Omental fat pad (tissue), 4 donors: ENCODE results near the gene LIAS. TPM values are rescaled to one million over a fixed set of nuclear protein-coding genes. Genes with fewer than 3 reads are reported as not detected.
A peak's percentile ranks its signal among the peaks of the same experiment; 100 is the strongest.
"Not testable (repeated sequence)": the region's sequence is repeated elsewhere in the genome, so short reads cannot be mapped to it uniquely, and the experiment has no call there.

ENCODE experiments used
- ATAC-seq: fragments of 150-250 bp; one replicate; pipeline ENCODE4 v1.9.1; 2016; ENCODE audit warnings: mild to moderate bottlenecking, moderate library complexity; ENCODE audit not compliant: low FRiP score
- DNase-seq: peaks from one replicate; pipeline ENCODE4 v3.0.0-alpha.2; 2019; ENCODE audit warnings: low spot score
- total RNA-seq, 4 donors: library from RNA; depleted of rRNA; stranded (reverse); fragments of >200 nt; gene quantifications; one replicate each; pipeline ENCODE4 v1.1.0, GENCODE V29; 2016
- TF ChIP-seq, protein P1 (sequence below), 3 donors: fragments of 450-650 bp; IDR thresholded peaks; one replicate each; pipeline ENCODE4 v1.5.1; 2016 to 2017; ENCODE audit warnings: antibody characterized with exemption in 3 of 3, mild to moderate bottlenecking in 3 of 3, moderate library complexity in 2 of 3

The LIAS gene
- 10 to 100 TPM in 2 of 4 donors, 1 to 10 TPM in 2; 5.2 to 25.2 (median 10.4) TPM for total RNA-seq

DNA sequence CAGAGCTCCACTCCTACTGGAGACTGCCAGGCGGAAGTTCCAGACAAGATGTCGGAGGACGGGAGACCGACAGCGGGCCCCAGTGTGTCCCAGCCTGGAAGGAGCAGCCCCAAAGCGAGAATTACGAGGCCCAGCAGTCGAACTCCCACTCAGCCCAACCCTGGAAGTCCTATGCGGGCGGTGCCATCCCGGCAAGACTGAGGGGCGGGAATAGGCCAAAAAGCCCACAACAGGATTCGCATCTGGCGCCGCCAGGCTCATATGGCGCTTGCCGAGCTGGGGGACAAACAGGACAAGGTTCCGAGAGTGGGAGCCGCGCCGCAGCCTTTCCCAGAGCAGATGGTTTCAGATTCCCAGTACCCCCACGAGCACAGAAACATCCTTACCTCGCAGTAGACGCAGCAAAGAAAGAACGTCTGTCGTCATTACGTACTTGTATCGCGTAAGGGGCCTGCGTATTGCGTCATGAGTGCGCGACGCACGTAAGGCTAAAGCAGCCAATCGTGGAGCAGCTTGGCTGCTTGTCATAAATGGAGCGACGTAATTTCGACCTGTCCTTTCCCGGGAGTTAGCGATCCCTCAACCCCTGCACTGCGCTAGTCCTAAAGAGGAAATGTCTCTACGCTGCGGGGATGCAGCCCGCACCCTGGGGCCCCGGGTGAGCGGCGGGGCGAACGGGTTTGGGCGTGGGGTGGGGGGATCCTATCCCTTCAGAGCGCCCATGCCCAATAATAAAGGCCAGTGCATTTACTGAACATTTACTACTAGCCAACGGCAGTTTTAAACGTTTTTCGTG is at the start of gene LIAS, which contains the start of gene RPL9:
Gene LIAS, plus strand, starts transcription at position 552 of the 796 bp plus-strand sequence. Its CDS starts 62 bp downstream, at position 614.
Gene RPL9, minus strand, starts transcription at position 418 of the 796 bp plus-strand sequence. CDS start 483 bp downstream, outside the sequence.
- peak; percentile 94 for DNase-seq
- ATAC-seq: peak; percentile 98
- TF ChIP-seq, protein P1, sequence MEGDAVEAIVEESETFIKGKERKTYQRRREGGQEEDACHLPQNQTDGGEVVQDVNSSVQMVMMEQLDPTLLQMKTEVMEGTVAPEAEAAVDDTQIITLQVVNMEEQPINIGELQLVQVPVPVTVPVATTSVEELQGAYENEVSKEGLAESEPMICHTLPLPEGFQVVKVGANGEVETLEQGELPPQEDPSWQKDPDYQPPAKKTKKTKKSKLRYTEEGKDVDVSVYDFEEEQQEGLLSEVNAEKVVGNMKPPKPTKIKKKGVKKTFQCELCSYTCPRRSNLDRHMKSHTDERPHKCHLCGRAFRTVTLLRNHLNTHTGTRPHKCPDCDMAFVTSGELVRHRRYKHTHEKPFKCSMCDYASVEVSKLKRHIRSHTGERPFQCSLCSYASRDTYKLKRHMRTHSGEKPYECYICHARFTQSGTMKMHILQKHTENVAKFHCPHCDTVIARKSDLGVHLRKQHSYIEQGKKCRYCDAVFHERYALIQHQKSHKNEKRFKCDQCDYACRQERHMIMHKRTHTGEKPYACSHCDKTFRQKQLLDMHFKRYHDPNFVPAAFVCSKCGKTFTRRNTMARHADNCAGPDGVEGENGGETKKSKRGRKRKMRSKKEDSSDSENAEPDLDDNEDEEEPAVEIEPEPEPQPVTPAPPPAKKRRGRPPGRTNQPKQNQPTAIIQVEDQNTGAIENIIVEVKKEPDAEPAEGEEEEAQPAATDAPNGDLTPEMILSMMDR (IDR thresholded peaks at IDR 0.05): no peak

DNA sequence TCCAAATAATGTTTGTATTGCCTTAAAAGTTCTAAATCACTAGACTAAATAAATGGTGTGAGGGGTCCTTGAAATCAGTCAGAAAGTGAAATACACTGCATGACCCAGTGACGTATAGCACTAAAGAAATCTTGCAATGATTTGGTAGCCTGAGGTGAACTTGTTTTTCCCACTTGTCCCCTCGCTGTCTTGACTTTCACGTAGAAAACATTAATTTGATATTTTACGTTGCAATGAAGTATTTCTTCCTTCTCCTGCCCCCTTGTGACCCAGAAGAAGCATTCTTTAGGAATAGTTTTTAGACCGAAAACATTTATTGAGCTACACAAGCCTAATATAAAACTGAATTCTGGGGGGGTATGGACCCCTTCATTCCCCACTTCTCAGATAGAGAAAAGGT is 48.4 kb upstream of the LIAS start:
- no peak for DNase-seq
- ATAC-seq: peak; percentile 71
- TF ChIP-seq, protein P1 (IDR thresholded peaks at IDR 0.05): no peak

DNA sequence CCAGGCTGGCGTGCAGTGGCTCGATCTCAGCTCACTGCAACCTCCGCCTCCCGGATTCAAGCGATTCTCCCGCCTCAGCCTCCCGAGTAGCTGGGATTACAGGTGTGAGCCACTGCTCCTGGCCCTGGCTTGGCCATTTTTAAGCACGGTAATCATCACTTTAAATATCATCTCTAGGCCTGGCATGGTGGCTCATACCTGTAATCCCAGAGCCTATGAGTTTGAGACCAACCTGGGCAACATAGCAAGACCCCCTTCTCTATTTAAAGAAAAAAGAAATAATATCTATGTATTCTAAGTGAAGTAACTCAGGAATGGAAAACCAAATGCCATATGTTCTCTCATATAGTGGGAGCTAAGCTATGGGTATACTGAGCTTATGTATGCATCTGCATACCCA is 47.3 kb upstream of the LIAS start:
- not testable (repeated sequence) for DNase-seq, ATAC-seq

DNA sequence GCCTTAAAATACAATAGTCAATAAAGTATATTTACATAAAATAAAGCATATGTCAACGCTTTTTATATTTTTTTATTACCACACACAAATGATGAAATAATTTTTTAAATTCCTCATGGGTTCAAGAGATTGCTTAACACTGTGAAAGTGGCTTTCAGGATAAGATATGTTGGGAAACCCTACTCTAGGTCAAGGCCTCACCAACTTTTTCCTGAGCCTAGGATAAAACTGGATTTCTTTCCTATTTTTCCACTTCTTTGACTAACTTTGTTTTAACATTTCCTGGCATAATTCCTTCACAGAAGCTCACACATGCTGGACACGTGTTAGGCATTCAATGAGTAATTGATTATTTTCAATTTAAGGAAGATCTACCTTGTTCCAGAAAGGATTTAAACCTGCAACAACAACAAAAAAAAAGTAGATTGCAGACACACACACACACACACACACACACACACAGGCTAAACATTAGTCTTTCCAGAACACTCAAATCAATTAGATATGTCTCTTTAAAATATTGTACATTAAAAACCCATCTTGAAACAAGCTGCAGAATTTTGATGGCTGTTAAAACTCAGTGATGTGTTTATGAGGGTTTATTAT is 43.1 kb upstream of the LIAS start:
- no peak for DNase-seq
- no peak for ATAC-seq

DNA sequence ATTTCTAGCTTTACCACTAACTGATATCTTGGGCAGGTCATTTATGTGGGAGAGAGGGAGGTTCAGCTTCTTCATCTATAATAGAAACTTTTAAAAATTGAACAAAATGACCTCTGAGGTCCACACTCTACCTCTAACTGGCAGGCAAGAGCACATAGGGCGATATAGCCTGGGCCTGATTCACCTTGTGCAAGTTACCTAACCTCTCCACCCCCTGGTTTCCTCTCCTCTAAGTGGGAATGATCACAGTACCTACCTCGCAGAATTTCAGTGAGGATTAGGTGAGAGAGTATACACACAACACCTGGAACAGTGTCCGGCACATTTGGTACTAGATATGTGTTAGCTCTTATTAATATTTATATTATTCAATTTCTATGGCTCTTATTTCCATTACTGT is 36.6 kb upstream of the LIAS start:
- TF ChIP-seq, protein P1 (IDR thresholded peaks at IDR 0.05): no peak
- ATAC-seq (no peak), DNase-seq (no peak)

More for the DNA sequence above, 43.1 kb upstream of the LIAS start:
- TF ChIP-seq, protein P1 (IDR thresholded peaks at IDR 0.05): no peak

DNA sequence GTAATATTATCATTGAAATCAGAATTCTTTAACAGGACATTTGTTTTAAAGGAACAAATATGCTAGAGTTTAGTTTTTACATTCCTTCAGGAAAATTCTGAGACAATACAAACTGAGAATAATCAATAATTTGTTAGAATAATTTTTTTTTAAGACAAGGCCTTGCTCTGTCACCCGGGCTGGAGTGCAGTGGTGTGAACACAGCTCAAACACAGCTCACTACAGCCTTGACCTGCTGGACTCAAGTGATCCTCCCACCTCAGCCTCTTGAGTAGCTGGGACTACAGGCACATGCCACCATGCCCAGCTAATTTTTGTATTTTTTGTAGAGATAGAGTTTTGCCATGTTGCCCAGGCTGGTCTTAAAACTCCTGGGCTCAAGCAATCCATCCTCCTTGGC is 33.6 kb upstream of the LIAS start:
- not testable (repeated sequence) for ATAC-seq, DNase-seq

DNA sequence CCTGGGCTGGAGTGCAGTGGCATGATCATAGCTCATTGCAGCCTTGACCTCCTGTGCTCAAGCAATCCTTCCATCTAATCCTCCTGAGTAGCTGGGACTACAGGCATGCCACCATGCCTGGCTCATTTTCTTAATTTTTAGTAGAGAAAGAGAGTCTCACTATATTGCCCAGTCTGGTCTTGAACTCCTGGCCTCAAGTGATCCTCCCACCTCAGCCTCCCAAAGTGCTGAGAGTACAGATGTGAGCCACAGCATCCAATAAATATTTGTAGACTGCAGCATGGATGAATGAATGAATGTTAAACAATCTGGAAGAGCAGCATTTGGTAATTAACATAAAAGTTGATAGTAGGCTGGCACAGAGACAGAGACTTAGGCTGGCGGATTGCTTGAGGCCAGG is 32.1 kb upstream of the LIAS start:
- TF ChIP-seq, protein P1 (IDR thresholded peaks at IDR 0.05): no peak
- no peak for ATAC-seq
- DNase-seq: no peak
